WTC11 (cell line): ENCODE data around the gene CTRB1. TPM values are rescaled to one million over a fixed set of nuclear protein-coding genes. Genes with fewer than 3 reads are reported as not detected.
A peak's percentile ranks its signal among the peaks of the same experiment; 100 is the strongest.
"Not testable (repeated sequence)": the region's sequence is repeated elsewhere in the genome, so short reads cannot be mapped to it uniquely, and the experiment has no call there.

Source experiments
- ATAC-seq: fragments of 200-7000 bp; cut with Tn5 transposase; 2 replicates; pipeline ENCODE4 v1.10.0; 2021; ENCODE audit warnings: mild to moderate bottlenecking, moderate library complexity
- CTCF ChIA-PET: fragments of 300-600 bp; sonication (Branson Sonifier 250); formaldehyde crosslinking; loops from one replicate; lab custom pipeline; 2021; ENCODE audit warnings: antibody characterized with exemption; lab: Charles Lee
- POLR2A ChIA-PET: fragments of 350-600 bp; sonication (Branson Sonifier 250); formaldehyde crosslinking; loops from one replicate; lab custom pipeline; 2021; ENCODE audit warnings: antibody characterized with exemption; lab: Charles Lee
- DNase-seq: peaks from one replicate; pipeline ENCODE4 v3.0.0; 2021; ENCODE audit warnings: low spot score
- H3K27ac Mint-ChIP-seq: 2 replicates; pipeline ENCODE4 v1.8.0; 2021; ENCODE audit warnings: mixed read lengths
- H3K27me3 Mint-ChIP-seq: 2 replicates; pipeline ENCODE4 v1.8.0; 2021; ENCODE audit warnings: low read depth, mild to moderate bottlenecking, moderate library complexity, mixed read lengths
- H3K36me3 Mint-ChIP-seq: 2 replicates; pipeline ENCODE4 v1.8.0; 2021; ENCODE audit warnings: mixed read lengths
- H3K4me1 Mint-ChIP-seq: 2 replicates; pipeline ENCODE4 v1.8.0; 2022; ENCODE audit warnings: mixed read lengths
- H3K4me3 Mint-ChIP-seq: 2 replicates; pipeline ENCODE4 v1.8.0; 2021; ENCODE audit warnings: mild to moderate bottlenecking, moderate library complexity, mixed read lengths
- H3K9me3 Mint-ChIP-seq: 2 replicates; pipeline ENCODE4 v1.8.0; 2021; ENCODE audit warnings: mixed read lengths
- CREB1 ChIP-seq: sonication (generic); formaldehyde crosslinking; IDR thresholded peaks from 2 replicates; pipeline ENCODE4 v1.8.0; 2023; ENCODE audit warnings: mild to moderate bottlenecking, missing genetic modification reagents
- CREM ChIP-seq: sonication (generic); formaldehyde crosslinking; IDR thresholded peaks from 2 replicates; pipeline ENCODE4 v1.8.1; 2022; ENCODE audit warnings: mild to moderate bottlenecking, missing genetic modification reagents, moderate library complexity
- ELF4 ChIP-seq: sonication (generic); formaldehyde crosslinking; IDR thresholded peaks from 2 replicates; pipeline ENCODE4 v1.8.1; 2022; ENCODE audit warnings: low read depth, mild to moderate bottlenecking, moderate library complexity, missing genetic modification reagents
- FOXP4 ChIP-seq: sonication (generic); formaldehyde crosslinking; IDR thresholded peaks from 2 replicates; pipeline ENCODE4 v1.8.0; 2022; ENCODE audit warnings: mild to moderate bottlenecking, missing genetic modification reagents
- GTF2I ChIP-seq: fragments of 250-450 bp; sonication (Bioruptor Pico); conservative IDR thresholded peaks from 2 replicates; pipeline ENCODE4 v1.4.0; 2021; ENCODE audit warnings: mild to moderate bottlenecking
- HMGA2 ChIP-seq: fragments of 250-450 bp; sonication (Bioruptor Pico); IDR thresholded peaks from 2 replicates; pipeline ENCODE4 v1.4.0; 2021; ENCODE audit warnings: mild to moderate bottlenecking, moderate library complexity
- KAT7 ChIP-seq: sonication (generic); formaldehyde crosslinking; IDR thresholded peaks from 2 replicates; pipeline ENCODE4 v1.8.1; 2023; ENCODE audit warnings: missing genetic modification reagents, mild to moderate bottlenecking, borderline replicate concordance
- MLX ChIP-seq: sonication (generic); formaldehyde crosslinking; IDR thresholded peaks from 2 replicates; pipeline ENCODE4 v1.8.1; 2023; ENCODE audit warnings: mild to moderate bottlenecking, missing genetic modification reagents, moderate library complexity
- NFE2L1 ChIP-seq: sonication (generic); formaldehyde crosslinking; IDR thresholded peaks from 2 replicates; pipeline ENCODE4 v1.8.1; 2023; ENCODE audit warnings: missing genetic modification reagents
- NR2C2 ChIP-seq: sonication (generic); formaldehyde crosslinking; IDR thresholded peaks from 2 replicates; pipeline ENCODE4 v1.8.0; 2022; ENCODE audit warnings: mild to moderate bottlenecking, missing genetic modification reagents
- RORB ChIP-seq: fragments of 250-450 bp; sonication (Bioruptor Pico); IDR thresholded peaks from 2 replicates; pipeline ENCODE4 v1.9.0; 2021; ENCODE audit warnings: mild to moderate bottlenecking
- TCF7 ChIP-seq: sonication (generic); formaldehyde crosslinking; IDR thresholded peaks from 2 replicates; pipeline ENCODE4 v1.8.0; 2022; ENCODE audit warnings: mild to moderate bottlenecking, low read depth, missing genetic modification reagents, moderate library complexity
- ZNF121 ChIP-seq: sonication (generic); formaldehyde crosslinking; IDR thresholded peaks from 2 replicates; pipeline ENCODE4 v1.8.0; 2023; ENCODE audit warnings: missing genetic modification reagents
- ZNF317 ChIP-seq: sonication (generic); formaldehyde crosslinking; IDR thresholded peaks from 2 replicates; pipeline ENCODE4 v1.8.1; 2023; ENCODE audit warnings: low read depth, mild to moderate bottlenecking, moderate library complexity, missing genetic modification reagents, borderline replicate concordance
- total RNA-seq: library from RNA; stranded (reverse); gene quantifications from 3 replicates; pipeline ENCODE4 v1.2.3, GENCODE V29; 2021
- TF ChIP-seq, protein P1 (sequence below): sonication (generic); formaldehyde crosslinking; IDR thresholded peaks from 2 replicates; pipeline ENCODE4 v1.8.0; 2023; ENCODE audit warnings: mild to moderate bottlenecking, missing genetic modification reagents
- TF ChIP-seq, protein P2 (sequence below): sonication (generic); formaldehyde crosslinking; IDR thresholded peaks from 2 replicates; pipeline ENCODE4 v1.8.0; 2022; ENCODE audit warnings: mild to moderate bottlenecking, missing genetic modification reagents
- TF ChIP-seq, protein P3 (sequence below): fragments of 250-450 bp; sonication (Bioruptor Pico); IDR thresholded peaks from 2 replicates; pipeline ENCODE4 v1.8.0; 2021; ENCODE audit warnings: mild to moderate bottlenecking
- TF ChIP-seq, protein P4 (sequence below): sonication (generic); formaldehyde crosslinking; conservative IDR thresholded peaks from 2 replicates; pipeline ENCODE4 v1.8.1; 2022; ENCODE audit warnings: mild to moderate bottlenecking, missing genetic modification reagents

The CTRB1 gene
- total RNA-seq, 1 experiment from 2014 or later: 3.9 TPM

- peaks cover 1% of the 10 kb centered on the region; the same call in 1 of the 2 replicates for H3K4me1 Mint-ChIP-seq
- H3K9me3 Mint-ChIP-seq: no peaks in the 10 kb centered on the region
- TF ChIP-seq KAT7 (CRISPR knock-in tag): no peak
- TF ChIP-seq, protein P1, sequence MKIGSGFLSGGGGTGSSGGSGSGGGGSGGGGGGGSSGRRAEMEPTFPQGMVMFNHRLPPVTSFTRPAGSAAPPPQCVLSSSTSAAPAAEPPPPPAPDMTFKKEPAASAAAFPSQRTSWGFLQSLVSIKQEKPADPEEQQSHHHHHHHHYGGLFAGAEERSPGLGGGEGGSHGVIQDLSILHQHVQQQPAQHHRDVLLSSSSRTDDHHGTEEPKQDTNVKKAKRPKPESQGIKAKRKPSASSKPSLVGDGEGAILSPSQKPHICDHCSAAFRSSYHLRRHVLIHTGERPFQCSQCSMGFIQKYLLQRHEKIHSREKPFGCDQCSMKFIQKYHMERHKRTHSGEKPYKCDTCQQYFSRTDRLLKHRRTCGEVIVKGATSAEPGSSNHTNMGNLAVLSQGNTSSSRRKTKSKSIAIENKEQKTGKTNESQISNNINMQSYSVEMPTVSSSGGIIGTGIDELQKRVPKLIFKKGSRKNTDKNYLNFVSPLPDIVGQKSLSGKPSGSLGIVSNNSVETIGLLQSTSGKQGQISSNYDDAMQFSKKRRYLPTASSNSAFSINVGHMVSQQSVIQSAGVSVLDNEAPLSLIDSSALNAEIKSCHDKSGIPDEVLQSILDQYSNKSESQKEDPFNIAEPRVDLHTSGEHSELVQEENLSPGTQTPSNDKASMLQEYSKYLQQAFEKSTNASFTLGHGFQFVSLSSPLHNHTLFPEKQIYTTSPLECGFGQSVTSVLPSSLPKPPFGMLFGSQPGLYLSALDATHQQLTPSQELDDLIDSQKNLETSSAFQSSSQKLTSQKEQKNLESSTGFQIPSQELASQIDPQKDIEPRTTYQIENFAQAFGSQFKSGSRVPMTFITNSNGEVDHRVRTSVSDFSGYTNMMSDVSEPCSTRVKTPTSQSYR (CRISPR knock-in tag): no peak
- no peaks in the 10 kb centered on the region for H3K27me3 Mint-ChIP-seq
- DNase-seq (no peak), ATAC-seq (no peak)
- no peak overlapping the region for H3K4me3 Mint-ChIP-seq
- H3K36me3 Mint-ChIP-seq: no peaks in the 10 kb centered on the region
- CTCF ChIA-PET: interaction anchor here (1.6 kb wide), 1 partner anchor 23 kb away, joined by 7 read pairs; no protein-coding TSS in a partner anchor
- POLR2A ChIA-PET: no interaction called here
- peak overlapping the region; percentile 85 for H3K27ac Mint-ChIP-seq
These were observed 3.5 kb downstream of the CTRB1 start for GRCh38 chr16:75222271-75222783.

DNA sequence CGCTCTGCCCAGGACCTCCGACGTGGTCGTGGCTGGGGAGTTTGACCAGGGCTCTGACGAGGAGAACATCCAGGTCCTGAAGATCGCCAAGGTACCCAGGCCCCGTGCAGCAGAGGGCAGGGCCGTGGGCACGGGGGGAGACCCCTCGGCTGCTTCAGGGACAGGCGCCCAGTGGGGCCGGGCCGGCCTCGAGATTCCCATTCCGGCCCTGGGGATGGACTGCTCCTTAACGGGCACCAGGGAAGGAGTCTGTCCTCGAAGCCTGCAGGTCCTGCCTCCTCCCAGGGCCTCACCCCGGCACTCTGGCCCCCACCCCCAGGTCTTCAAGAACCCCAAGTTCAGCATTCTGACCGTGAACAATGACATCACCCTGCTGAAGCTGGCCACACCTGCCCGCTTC, 4.3 kb downstream of the CTRB1 start:
- H3K27me3 Mint-ChIP-seq, H3K9me3 Mint-ChIP-seq, DNase-seq, H3K27ac Mint-ChIP-seq, ATAC-seq, H3K4me1 Mint-ChIP-seq, CTCF ChIA-PET, H3K4me3 Mint-ChIP-seq, POLR2A ChIA-PET, H3K36me3 Mint-ChIP-seq: not testable (repeated sequence)

GRCh38 chr16:75224306-75225082, 5.7 kb downstream of the CTRB1 start:
- no peaks in the 10 kb centered on the region for H3K9me3 Mint-ChIP-seq
- ATAC-seq: no peak
- TF ChIP-seq, protein P2, sequence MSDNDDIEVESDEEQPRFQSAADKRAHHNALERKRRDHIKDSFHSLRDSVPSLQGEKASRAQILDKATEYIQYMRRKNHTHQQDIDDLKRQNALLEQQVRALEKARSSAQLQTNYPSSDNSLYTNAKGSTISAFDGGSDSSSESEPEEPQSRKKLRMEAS (CRISPR knock-in tag): no peak
- TF ChIP-seq CREB1 (CRISPR knock-in tag) (no peak), CREM (CRISPR knock-in tag) (no peak), RORB (CRISPR knock-in tag) (no peak), ZNF317 (CRISPR knock-in tag) (no peak), ELF4 (CRISPR knock-in tag) (no peak), NR2C2 (CRISPR knock-in tag) (no peak), GTF2I (CRISPR knock-in tag) (no peak), ZNF121 (CRISPR knock-in tag) (no peak), FOXP4 (CRISPR knock-in tag) (no peak), TCF7 (no peak), KAT7 (CRISPR knock-in tag) (no peak), MLX (CRISPR knock-in tag) (no peak), NFE2L1 (CRISPR knock-in tag) (no peak), HMGA2 (CRISPR knock-in tag) (no peak)
- TF ChIP-seq, protein P3, sequence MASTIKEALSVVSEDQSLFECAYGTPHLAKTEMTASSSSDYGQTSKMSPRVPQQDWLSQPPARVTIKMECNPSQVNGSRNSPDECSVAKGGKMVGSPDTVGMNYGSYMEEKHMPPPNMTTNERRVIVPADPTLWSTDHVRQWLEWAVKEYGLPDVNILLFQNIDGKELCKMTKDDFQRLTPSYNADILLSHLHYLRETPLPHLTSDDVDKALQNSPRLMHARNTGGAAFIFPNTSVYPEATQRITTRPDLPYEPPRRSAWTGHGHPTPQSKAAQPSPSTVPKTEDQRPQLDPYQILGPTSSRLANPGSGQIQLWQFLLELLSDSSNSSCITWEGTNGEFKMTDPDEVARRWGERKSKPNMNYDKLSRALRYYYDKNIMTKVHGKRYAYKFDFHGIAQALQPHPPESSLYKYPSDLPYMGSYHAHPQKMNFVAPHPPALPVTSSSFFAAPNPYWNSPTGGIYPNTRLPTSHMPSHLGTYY (CRISPR knock-in tag): no peak
- TF ChIP-seq, protein P4, sequence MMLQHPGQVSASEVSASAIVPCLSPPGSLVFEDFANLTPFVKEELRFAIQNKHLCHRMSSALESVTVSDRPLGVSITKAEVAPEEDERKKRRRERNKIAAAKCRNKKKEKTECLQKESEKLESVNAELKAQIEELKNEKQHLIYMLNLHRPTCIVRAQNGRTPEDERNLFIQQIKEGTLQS (CRISPR knock-in tag): no peak
- DNase-seq: no peak
- no peak overlapping the region; the same call in 1 of the 2 replicates for H3K27ac Mint-ChIP-seq
- H3K27me3 Mint-ChIP-seq: no peaks in the 10 kb centered on the region
- H3K4me1 Mint-ChIP-seq: peaks cover 3% of the 10 kb centered on the region; the same call in 1 of the 2 replicates
- CTCF ChIA-PET: interaction anchor here (1.2 to 1.3 kb wide), 2 partner anchors 9 to 161 kb away, joined by 3 to 12 read pairs; no protein-coding TSS in a partner anchor
- peaks cover 2% of the 10 kb centered on the region; the same call in 1 of the 2 replicates for H3K36me3 Mint-ChIP-seq
- H3K4me3 Mint-ChIP-seq: no peak overlapping the region
- POLR2A ChIA-PET: no interaction called here
